ENCODE data around the gene ACTN1.

DNA sequence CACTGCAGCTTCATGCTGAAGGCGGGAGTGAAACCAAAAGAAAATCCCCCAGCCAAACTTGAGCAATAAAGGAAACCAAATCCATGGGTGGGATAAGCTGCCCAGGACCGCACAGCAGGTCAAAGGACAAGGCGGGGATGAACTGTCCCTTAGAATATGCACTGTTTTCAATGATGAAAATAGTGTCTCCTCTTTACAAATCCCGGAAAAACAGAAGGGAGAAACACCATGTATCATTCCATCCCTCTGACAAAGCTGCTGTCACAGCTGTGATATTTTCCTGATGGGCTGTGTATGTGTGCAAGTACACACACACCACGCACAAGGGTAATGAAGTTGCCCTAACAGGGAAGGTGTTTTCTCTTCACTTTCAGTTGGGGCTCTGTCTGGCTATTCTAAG lies 70.3 kb downstream of the ACTN1 start:
- no peak for TF ChIP-seq ZSCAN29 (IDR thresholded peaks at IDR 0.05)
- TF ChIP-seq ZNF217 (IDR thresholded peaks at IDR 0.05): no peak
- no peak for TF ChIP-seq MTA3 (IDR thresholded peaks at IDR 0.05; ENCODE audit: borderline replicate concordance, low read length)
- no peak for TF ChIP-seq CHD2 (IDR thresholded peaks at IDR 0.05; ENCODE audit: borderline replicate concordance, low read depth, low read length)
- TF ChIP-seq, protein P1, sequence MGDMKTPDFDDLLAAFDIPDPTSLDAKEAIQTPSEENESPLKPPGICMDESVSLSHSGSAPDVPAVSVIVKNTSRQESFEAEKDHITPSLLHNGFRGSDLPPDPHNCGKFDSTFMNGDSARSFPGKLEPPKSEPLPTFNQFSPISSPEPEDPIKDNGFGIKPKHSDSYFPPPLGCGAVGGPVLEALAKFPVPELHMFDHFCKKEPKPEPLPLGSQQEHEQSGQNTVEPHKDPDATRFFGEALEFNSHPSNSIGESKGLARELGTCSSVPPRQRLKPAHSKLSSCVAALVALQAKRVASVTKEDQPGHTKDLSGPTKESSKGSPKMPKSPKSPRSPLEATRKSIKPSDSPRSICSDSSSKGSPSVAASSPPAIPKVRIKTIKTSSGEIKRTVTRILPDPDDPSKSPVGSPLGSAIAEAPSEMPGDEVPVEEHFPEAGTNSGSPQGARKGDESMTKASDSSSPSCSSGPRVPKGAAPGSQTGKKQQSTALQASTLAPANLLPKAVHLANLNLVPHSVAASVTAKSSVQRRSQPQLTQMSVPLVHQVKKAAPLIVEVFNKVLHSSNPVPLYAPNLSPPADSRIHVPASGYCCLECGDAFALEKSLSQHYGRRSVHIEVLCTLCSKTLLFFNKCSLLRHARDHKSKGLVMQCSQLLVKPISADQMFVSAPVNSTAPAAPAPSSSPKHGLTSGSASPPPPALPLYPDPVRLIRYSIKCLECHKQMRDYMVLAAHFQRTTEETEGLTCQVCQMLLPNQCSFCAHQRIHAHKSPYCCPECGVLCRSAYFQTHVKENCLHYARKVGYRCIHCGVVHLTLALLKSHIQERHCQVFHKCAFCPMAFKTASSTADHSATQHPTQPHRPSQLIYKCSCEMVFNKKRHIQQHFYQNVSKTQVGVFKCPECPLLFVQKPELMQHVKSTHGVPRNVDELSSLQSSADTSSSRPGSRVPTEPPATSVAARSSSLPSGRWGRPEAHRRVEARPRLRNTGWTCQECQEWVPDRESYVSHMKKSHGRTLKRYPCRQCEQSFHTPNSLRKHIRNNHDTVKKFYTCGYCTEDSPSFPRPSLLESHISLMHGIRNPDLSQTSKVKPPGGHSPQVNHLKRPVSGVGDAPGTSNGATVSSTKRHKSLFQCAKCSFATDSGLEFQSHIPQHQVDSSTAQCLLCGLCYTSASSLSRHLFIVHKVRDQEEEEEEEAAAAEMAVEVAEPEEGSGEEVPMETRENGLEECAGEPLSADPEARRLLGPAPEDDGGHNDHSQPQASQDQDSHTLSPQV (IDR thresholded peaks at IDR 0.05): no peak
- no peak for TF ChIP-seq POLR2A (IDR thresholded peaks at IDR 0.05; ENCODE audit: low read depth, low read length)
- TF ChIP-seq, protein P2, sequence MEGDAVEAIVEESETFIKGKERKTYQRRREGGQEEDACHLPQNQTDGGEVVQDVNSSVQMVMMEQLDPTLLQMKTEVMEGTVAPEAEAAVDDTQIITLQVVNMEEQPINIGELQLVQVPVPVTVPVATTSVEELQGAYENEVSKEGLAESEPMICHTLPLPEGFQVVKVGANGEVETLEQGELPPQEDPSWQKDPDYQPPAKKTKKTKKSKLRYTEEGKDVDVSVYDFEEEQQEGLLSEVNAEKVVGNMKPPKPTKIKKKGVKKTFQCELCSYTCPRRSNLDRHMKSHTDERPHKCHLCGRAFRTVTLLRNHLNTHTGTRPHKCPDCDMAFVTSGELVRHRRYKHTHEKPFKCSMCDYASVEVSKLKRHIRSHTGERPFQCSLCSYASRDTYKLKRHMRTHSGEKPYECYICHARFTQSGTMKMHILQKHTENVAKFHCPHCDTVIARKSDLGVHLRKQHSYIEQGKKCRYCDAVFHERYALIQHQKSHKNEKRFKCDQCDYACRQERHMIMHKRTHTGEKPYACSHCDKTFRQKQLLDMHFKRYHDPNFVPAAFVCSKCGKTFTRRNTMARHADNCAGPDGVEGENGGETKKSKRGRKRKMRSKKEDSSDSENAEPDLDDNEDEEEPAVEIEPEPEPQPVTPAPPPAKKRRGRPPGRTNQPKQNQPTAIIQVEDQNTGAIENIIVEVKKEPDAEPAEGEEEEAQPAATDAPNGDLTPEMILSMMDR (IDR thresholded peaks at IDR 0.05 in 2 of 3, conservative IDR thresholded peaks at IDR 0.05 in 1 of 3; ENCODE audit: control insufficient read depth in 2 of 3, extremely low read depth in 1 of 3, insufficient read depth in 1 of 3, low read depth in 3 of 3, low read length in 3 of 3): no peak
- no peak for TF ChIP-seq JUNB (IDR thresholded peaks at IDR 0.05)
- TF ChIP-seq, protein P3, sequence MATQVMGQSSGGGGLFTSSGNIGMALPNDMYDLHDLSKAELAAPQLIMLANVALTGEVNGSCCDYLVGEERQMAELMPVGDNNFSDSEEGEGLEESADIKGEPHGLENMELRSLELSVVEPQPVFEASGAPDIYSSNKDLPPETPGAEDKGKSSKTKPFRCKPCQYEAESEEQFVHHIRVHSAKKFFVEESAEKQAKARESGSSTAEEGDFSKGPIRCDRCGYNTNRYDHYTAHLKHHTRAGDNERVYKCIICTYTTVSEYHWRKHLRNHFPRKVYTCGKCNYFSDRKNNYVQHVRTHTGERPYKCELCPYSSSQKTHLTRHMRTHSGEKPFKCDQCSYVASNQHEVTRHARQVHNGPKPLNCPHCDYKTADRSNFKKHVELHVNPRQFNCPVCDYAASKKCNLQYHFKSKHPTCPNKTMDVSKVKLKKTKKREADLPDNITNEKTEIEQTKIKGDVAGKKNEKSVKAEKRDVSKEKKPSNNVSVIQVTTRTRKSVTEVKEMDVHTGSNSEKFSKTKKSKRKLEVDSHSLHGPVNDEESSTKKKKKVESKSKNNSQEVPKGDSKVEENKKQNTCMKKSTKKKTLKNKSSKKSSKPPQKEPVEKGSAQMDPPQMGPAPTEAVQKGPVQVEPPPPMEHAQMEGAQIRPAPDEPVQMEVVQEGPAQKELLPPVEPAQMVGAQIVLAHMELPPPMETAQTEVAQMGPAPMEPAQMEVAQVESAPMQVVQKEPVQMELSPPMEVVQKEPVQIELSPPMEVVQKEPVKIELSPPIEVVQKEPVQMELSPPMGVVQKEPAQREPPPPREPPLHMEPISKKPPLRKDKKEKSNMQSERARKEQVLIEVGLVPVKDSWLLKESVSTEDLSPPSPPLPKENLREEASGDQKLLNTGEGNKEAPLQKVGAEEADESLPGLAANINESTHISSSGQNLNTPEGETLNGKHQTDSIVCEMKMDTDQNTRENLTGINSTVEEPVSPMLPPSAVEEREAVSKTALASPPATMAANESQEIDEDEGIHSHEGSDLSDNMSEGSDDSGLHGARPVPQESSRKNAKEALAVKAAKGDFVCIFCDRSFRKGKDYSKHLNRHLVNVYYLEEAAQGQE (IDR thresholded peaks at IDR 0.05; ENCODE audit: low read depth, low read length): no peak
- no peak for TF ChIP-seq KDM1A (IDR thresholded peaks at IDR 0.05; ENCODE audit: borderline replicate concordance)
- no peak for TF ChIP-seq EZH2 (IDR thresholded peaks at IDR 0.05; ENCODE audit: borderline replicate concordance, control insufficient read depth, low read depth, low read length)
- no peak for TF ChIP-seq CEBPB (IDR thresholded peaks at IDR 0.05; ENCODE audit: borderline replicate concordance in 1 of 2, low read depth in 2 of 2, low read length in 2 of 2)
- no peak for TF ChIP-seq SREBF2 (IDR thresholded peaks at IDR 0.05; ENCODE audit: low read length)
- no peak for TF ChIP-seq CREM (IDR thresholded peaks at IDR 0.05; ENCODE audit: low read depth)

All from GM12878 (cell line).